ENCODE results near the gene ZNF653. TPM values are rescaled to one million over a fixed set of nuclear protein-coding genes. Genes with fewer than 3 reads are reported as not detected.

ZNF653 gene
- total and polyA plus RNA-seq, 2 donors (not counting 3 experiments of a cell fraction or from before 2014, with no cell fraction given), result 7.0 to 8.7 TPM

DNA sequence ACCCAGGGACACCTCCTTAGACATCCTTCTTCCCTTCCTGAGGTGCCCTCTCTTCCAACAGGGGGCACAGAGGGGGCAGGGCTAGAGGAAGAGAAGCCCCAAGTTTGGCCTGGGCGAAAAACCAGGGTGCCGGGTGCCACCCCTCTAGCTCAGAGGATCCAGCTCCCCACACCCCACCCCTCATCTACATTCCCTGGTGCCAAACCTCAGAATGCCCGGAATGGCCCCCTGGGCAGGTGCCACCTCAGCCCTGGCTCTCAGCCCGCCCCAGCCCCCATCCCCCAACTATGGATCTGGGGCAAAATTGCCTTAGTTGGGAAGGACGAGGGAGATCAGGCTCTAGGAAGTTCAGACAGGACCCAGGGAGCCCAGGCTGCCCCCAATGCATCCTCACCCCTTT lies 35.0 kb upstream of the ZNF653 start:
- no peak overlapping the region for H2AFZ ChIP-seq (ENCODE audit: low read depth, low read length)
- intact Hi-C loops (cut with micrococcal nuclease), result no loop called here
- BruUV-seq (replicated peaks), result no TSS peak
- H3K79me2 ChIP-seq (ENCODE audit: control insufficient read depth, insufficient read depth, low read length), result no peaks in the 10 kb centered on the region
- no peaks in the 10 kb centered on the region for H3K36me3 ChIP-seq (ENCODE audit: control insufficient read depth in 2 of 2, extremely low read depth in 1 of 2, insufficient read depth in 2 of 2, low read length in 2 of 2)
- FAIRE-seq (no peak), DNase-seq (ENCODE audit: low read depth, low spot score) (no peak)
- dilution Hi-C loops (cut with MboI; ENCODE audit: extremely low pct_ligation_motif_present, low sequenced_read_pairs), result no loop called here
- H3K27me3 ChIP-seq (ENCODE audit: control insufficient read depth in 2 of 2, insufficient read depth in 2 of 2, low read length in 2 of 2), result peaks cover 5 to 9% of the 10 kb centered on the region in 2 experiments
- peaks cover 3% of the 10 kb centered on the region for H3K4me1 ChIP-seq (ENCODE audit: control insufficient read depth, extremely low read depth, insufficient read depth, low read length)
- CTCF ChIA-PET, result interaction anchor here (1.6 kb wide), 1 partner anchor 160 kb away, joined by 5 read pairs; no protein-coding TSS in a partner anchor
- H3K4me3 ChIP-seq (replicated peaks in 1 of 3; ENCODE audit: insufficient read depth in 1 of 3, low read depth in 1 of 3, low read length in 3 of 3), result no peak overlapping the region
- no peak overlapping the region for H3K9ac ChIP-seq (replicated peaks; ENCODE audit: extremely low read depth, insufficient read depth, low read length)
- H3K9me1 ChIP-seq (replicated peaks; ENCODE audit: control insufficient read depth, extremely low read depth, insufficient read depth, low read length), result no peaks in the 10 kb centered on the region
- no peak overlapping the region for H3K27ac ChIP-seq (ENCODE audit: insufficient read depth, low read depth, low read length)
- POLR2A ChIA-PET, result no interaction called here
- no peaks in the 10 kb centered on the region for H3K9me3 ChIP-seq (replicated peaks; ENCODE audit: control insufficient read depth, insufficient read depth, low read length)
- H4K20me1 ChIP-seq (replicated peaks; ENCODE audit: control insufficient read depth, extremely low read depth, insufficient read depth, low read length), result no peaks in the 10 kb centered on the region
- no peak overlapping the region for H3K4me2 ChIP-seq (ENCODE audit: insufficient read depth, low read length)
- TF ChIP-seq, protein P1, sequence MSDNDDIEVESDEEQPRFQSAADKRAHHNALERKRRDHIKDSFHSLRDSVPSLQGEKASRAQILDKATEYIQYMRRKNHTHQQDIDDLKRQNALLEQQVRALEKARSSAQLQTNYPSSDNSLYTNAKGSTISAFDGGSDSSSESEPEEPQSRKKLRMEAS (IDR thresholded peaks at IDR 0.05; ENCODE audit: insufficient read depth, insufficient read length), result no peak
- no peak for TF ChIP-seq FOS (IDR thresholded peaks at IDR 0.05; ENCODE audit: borderline replicate concordance, insufficient read depth, low read length)
- TF ChIP-seq EZH2 (IDR thresholded peaks at IDR 0.05; ENCODE audit: borderline replicate concordance, low read depth, low read length, severe bottlenecking), result no peak
- TF ChIP-seq, protein P2, sequence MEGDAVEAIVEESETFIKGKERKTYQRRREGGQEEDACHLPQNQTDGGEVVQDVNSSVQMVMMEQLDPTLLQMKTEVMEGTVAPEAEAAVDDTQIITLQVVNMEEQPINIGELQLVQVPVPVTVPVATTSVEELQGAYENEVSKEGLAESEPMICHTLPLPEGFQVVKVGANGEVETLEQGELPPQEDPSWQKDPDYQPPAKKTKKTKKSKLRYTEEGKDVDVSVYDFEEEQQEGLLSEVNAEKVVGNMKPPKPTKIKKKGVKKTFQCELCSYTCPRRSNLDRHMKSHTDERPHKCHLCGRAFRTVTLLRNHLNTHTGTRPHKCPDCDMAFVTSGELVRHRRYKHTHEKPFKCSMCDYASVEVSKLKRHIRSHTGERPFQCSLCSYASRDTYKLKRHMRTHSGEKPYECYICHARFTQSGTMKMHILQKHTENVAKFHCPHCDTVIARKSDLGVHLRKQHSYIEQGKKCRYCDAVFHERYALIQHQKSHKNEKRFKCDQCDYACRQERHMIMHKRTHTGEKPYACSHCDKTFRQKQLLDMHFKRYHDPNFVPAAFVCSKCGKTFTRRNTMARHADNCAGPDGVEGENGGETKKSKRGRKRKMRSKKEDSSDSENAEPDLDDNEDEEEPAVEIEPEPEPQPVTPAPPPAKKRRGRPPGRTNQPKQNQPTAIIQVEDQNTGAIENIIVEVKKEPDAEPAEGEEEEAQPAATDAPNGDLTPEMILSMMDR (IDR thresholded peaks at IDR 0.05; ENCODE audit: extremely low read depth in 1 of 2, insufficient read depth in 1 of 2, low read depth in 1 of 2, low read length in 2 of 2), result no peak
- no peak for TF ChIP-seq JUN (IDR thresholded peaks at IDR 0.05; ENCODE audit: borderline replicate concordance, insufficient read depth, insufficient read length, low read depth)
- TF ChIP-seq GATA2 (IDR thresholded peaks at IDR 0.05; ENCODE audit: insufficient read depth, insufficient read length, low read depth, low read length), result no peak
- no peak for TF ChIP-seq POLR2A (IDR thresholded peaks at IDR 0.05; ENCODE audit: low read depth, low read length)
- no peak for TF ChIP-seq MYC (IDR thresholded peaks at IDR 0.05; ENCODE audit: low read depth, low read length)
- TF ChIP-seq POLR2AphosphoS5 (IDR thresholded peaks at IDR 0.05; ENCODE audit: insufficient read depth, low read depth, low read length), result no peak
